ENCODE results near the gene LYG2.
"Not testable (repeated sequence)": the region's sequence is repeated elsewhere in the genome, so short reads cannot be mapped to it uniquely, and the experiment has no call there.

Gene LYG2

GRCh38 chr2:99255491-99256318, at the start of gene LYG2:
TSS of gene LYG2 (minus strand) at chr2:99255666. CDS start at chr2:99254260, 1,406 bp downstream.
- DNase-seq (ENCODE audit: low read depth in 2 of 2), result no peak

GRCh38 chr2:99301097-99301496, 45.6 kb upstream of the LYG2 start, which contains the start of gene LYG1:
TSS of gene LYG1 (minus strand) at chr2:99301197. CDS start at chr2:99295670, 5,527 bp downstream.
- DNase-seq (ENCODE audit: low read depth in 2 of 2), result not testable (repeated sequence)

DNA sequence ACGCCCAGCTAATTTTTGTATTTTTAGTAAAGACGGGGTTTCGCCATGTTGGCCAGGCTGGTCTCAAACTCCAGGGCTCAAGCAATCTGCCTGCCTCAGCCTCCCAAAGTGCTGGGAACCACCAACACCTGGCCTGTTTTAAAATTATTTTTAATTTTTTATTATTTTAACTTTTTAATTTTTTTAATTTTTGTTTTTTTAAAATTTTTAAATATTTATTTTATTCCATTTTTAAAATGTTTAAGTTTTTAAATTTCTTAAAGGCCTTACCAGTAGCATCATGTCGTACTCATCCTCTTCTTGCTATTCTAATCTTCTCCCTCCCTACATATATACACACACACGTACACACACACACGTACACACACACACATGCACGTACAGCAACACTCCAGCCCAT, 44.1 kb upstream of the LYG2 start:
- no peak for DNase-seq (ENCODE audit: low read depth in 2 of 2)

DNA sequence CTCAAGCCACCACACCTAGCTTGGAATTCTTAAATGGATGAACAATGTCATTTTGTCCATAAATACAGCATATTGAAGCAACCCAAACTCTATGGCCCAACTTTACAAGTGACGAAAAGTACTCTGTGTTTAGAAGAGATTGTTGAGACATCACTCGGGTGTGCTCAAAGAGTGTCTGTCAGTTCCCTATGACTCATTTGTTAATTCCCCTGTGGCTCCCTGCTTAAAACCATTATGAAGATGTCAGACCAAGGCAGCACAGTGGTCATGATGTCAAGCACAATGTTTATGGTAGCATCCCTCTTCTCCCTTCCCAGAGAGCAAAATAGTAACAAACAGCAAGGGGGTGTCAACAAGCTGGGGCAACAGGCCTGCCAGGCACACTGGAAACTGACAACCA, 42.5 kb upstream of the LYG2 start:
- no peak for DNase-seq (ENCODE audit: low read depth in 2 of 2)

DNA sequence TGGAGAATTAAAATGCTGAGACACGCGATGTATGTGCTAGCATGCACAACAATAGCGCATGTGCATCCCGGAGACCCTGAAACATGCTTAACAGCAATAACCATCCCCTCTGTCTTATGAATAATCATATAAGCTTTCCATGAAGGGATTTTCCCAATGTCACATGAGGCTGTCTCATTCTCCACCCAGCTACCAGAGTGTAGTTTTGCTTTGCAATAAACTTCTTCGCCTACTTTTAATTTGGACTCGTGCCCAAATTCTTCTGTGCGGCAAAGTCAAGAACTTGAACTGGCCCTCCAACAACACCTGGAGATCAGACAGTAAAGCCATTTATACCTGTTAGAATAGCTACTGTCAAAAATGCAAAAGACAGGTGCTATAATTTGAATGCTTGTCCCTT, 30.1 kb upstream of the LYG2 start:
- DNase-seq (ENCODE audit: low read depth in 2 of 2), result no peak

DNA sequence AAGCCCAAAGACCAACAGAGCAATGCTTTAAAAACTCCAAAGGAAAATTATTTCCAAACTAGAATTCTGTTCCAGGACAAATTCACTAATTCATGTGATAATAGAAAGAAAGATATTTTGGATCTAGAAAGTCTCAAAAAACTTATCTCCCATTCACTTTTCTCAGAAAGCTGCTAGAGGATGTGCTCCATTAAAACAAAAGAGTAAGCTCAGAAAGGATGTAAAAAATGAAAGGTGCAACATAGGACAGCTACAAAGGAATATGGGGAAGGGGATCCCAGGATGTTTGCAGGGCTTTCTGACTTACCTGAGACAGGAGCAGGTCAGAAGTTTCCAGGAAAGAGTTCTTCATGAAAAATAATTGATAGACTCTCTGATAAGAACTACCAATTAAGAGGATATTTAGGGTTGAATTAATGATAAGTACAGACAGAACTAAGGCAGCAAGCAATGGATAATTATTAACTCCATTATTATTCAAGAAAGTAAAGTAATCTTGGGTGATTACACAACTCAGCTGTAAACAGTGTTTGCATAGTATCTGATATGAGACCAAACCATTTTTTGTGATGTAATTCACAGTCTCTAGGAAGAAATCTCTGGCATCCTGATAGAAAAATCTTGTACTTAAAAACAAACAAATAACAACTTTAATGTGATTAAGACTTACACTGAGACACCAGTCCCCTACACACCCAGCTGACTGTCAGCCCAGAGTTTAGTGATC, 24.7 kb upstream of the LYG2 start:
- no peak for DNase-seq (ENCODE audit: low read depth in 2 of 2)

DNA sequence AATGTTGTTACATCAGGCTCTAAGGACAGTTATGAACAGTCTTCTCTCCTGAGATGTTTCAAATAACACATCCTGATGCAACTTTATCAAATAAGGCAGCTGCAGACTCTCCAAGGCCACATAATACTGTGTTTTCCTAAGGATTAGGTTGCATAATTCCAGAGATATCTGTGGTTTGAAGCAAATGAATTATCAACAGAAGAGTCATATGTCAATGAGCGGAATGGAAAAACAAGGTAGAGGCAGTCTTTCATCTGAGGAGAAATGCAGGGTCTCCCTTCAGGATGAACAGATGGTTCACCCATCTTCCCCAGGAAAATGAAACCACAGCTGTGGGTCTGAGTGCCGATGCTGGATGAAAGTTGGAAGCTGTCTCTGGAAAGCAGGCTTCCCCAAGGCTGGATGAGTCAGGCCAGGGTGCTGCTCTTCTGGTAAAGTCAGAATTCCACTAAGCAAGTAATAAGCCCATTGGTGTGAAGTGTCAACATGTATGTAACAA, 23.4 kb upstream of the LYG2 start:
- DNase-seq (ENCODE audit: low read depth in 2 of 2), result no peak

DNA sequence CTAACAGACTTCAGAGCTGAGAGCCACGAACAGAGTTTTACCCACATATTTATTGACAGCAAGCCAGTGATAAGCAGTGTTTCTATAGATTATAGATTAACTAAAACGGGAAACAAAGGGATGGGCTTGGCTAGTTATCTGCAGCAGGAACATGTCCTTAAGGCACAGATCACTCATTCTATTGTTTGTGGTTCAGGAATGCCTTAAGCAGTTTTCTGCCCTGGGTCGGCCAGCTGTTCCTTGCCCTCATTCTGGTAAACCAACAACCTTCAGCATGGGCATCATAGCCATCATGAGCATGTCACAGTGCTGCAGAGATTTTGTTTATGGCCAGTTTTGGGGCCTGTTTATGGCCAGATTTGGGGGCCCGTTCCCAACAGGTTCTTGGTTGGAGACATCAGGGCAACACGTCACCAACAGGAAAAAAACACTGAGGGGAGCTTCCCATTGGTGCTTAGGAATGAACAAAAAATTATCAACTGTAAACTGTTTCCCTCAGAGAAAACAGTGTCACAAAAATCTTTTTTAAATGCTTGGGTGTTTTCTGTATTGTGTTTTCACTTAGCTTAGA, 22.8 kb upstream of the LYG2 start:
- DNase-seq (ENCODE audit: low read depth in 2 of 2), result not testable (repeated sequence)

DNA sequence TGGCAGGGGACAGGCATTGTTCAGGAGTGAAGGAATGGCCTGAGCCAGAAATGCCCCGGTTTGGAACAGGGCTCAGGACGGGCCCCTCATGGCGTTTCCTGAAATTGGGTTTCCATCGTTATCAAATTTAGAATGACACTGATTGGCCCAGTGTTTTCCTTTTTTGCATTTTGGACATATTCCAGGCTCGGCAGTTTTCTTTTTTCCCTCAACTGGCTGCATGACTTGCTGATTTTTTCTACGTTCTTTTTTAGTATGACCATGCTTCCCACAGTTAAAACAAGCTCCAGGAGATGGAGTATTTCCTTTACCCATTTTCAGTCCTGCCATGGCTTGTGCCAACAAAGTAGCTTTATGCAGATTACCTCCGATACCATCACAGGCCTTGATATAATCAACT, 20.4 kb upstream of the LYG2 start:
- DNase-seq (ENCODE audit: low read depth in 2 of 2), result no peak

GRCh38 chr2:99261242-99261641, 5.8 kb upstream of the LYG2 start:
- DNase-seq (ENCODE audit: low read depth in 2 of 2), result no peak

DNA sequence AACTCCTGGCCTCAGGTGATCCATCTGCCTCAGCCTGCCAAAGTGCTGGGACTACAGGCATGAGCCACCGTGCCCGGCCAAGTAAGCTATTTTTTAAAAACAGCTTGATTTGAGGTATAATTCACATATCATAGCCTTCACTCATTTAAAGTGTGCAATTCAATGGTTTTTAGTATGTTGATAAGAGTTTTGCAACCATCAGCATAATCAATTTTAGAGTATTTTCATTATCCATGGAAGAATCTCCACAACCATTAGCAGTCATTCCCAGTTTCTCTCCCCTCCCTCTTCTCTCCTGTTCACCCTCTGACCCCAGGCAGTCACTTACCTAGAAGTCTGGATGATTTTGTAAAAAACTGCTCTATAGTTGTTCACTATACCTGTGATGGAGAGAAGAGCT, 4.7 kb upstream of the LYG2 start:
- no peak for DNase-seq (ENCODE audit: low read depth in 2 of 2)

DNA sequence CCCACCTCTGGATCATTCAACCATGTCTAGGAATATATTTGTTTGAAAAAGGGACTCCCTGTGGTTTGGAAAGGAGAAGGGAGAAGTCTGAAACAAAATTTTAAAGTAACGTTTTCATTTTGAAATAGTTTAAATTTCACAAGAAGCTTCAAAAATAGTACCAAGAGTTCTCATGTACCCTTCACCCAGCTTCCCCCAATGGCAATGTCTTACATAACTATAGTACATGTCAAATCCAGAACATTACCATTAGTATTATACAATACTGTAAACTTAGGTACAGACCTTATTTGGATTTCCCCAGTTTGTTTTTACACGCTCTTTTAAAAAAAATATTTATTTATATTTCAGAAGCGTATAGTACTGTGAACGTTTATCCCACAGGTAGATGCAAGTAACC, 4.0 kb upstream of the LYG2 start:
- DNase-seq (ENCODE audit: low read depth in 2 of 2), result no peak

GRCh38 chr2:99256677-99257076, 1.2 kb upstream of the LYG2 start:
- no peak for DNase-seq (ENCODE audit: low read depth in 2 of 2)

GRCh38 chr2:99249951-99250350, 5.5 kb downstream of the LYG2 start:
- DNase-seq (ENCODE audit: low read depth in 2 of 2), result no peak

DNA sequence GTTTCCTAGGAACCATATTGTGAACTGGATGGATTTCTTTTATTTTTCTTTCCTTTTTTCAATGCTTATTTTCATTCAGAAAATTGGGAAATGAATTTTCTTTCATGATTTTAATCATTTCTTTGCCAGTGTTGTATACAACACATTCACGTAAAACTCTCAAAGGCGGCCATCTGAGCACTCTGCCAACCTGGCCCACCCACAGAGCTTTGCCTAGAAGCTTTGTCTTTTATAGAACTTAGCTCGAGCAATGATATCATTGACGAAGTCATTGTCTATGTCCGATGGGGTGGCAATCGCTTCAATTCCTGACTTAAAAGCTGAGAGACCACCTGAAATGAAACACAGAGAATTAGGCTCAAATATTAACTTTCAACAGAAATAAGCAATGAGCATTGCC, 13.3 kb downstream of the LYG2 start:
- DNase-seq (ENCODE audit: low read depth in 2 of 2), result no peak

DNA sequence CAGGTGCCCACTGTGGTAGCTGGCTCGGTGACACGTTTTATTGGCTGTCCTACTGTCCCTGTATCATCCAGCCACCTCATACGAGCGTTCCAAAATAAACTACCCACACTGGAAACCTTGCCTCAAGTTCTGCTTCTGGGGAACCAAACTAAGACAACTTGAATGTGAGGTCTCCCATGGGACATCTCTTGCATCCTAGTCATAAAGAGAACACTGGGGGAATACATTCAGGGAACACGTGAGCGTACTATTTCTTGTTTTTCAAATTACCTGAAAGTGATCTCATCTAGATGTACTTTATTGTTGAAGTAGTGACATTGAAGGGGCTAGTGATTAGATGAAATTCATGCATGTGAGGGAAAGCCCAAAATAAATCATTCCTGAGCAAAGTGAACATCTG, 15.0 kb downstream of the LYG2 start:
- no peak for DNase-seq (ENCODE audit: low read depth in 2 of 2)

DNA sequence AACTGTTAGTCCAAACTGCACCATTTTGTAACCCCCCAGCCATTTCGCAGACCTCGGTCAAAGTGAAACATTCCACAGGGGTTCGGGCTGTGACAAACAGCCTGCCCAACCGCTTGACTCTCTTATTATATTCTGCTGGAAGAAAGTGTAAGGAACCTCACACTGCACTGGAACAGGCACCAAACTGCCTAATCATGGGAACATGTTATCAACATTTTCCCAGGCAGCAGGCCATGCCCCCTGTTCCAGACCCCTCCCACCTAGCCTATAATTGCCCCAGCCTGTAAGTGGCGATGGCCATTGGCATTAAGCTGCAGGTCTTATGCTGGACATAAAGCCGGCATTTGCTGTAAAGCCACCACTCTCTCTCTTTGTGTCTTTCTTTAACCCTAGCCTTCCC, 16.9 kb downstream of the LYG2 start:
- DNase-seq (ENCODE audit: low read depth in 2 of 2), result no peak

DNA sequence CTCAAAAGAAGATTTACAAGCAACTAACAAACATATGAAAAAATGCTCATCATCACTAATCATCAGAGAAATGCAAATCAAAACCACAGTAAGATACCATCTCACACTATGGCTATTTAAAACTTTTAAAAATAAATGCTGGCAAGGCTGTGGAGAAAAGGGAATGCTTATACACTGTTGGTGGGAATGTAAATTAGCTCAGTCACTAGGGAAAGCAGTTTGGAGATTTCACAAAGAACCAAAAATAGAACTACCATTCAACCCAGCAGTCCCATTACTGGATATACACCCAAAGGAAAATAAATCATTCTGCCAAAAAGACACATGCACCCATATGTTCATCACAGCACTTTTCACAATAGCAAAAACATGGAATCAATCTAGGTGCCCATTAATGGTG, 22.3 kb downstream of the LYG2 start:
- DNase-seq (ENCODE audit: low read depth in 2 of 2), result not testable (repeated sequence)

DNA sequence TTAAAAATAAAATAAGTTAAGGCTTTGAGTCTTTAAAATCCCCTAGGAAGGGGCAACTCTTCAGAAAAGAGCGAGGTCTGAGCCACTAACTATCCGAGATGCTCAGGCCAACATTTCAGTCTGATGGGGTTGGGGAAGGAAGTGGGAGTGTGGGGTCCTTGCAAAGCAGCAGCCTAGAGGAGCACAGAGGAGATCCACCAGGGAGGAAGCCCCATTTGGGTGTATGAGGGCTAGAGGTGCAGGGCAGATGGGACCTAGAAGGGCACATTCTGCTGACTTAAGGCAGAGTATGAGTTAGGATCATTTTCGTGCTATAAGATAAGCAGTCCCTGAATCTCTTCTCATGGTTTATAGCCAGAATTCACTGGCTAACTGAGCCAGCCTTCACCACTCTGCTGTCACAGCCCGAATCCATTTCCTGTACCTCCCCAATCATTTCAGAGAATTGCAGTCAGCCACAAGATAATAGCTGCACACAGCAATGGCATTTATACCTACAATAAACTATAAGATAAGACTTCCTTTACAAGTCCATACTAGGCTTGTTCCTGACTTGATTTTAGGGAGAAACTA, 37.5 kb downstream of the LYG2 start:
- DNase-seq (ENCODE audit: low read depth in 2 of 2), result no peak

GRCh38 chr2:99216096-99216495, 39.4 kb downstream of the LYG2 start:
- DNase-seq (ENCODE audit: low read depth in 2 of 2), result no peak

DNA sequence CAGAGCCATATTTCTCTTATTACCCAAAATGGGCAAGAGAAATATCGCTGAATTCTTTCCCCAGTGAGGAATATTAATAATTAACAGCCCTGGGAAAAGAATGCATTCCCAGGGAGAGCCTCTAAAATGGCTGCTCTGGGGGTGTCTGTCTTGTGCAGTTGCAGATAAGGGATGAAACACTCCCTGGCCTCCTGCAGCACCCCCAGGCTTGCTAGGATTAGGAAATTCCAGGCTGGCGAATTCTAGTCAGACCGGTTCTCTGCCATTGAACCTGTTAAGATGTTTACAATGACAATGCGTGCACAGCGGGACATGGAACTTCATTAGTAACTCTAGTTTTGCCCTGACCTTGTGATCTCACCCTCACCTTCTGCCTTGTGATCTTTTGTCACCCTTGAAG, 50.0 kb downstream of the LYG2 start:
- DNase-seq (ENCODE audit: low read depth in 2 of 2), result no peak

DNA sequence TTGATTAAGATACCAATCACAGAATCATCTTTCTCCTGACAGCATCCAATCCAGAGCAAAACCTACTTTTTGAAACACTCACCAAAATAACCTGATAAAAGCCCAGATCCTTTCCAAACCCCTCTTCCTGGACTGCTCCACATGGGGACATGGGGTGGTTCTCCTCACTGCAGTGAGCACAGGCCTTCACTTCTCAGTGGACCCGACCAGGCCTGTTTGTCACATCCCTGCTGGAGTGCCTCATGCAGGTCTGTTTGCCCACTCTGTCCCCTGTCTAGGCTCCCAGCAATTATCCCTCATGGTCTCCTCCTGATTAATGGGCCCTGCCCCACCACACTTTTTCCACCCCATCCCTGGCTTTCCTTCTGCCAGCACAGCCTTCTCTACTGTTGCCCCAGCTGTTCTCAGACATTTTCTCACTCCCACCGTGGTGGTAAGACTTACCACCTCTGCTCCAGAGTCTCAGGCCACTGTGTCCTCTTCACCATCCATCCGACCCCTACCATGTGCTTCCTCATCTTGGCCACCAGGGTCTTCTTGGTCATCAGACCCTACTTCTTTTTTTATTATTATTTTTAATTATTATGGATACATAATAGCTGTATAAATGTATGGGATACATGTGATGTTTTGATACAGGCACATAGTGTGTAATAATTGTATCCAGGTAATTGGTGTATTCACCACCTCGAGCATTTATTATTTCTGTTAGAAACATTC, 53.3 kb downstream of the LYG2 start:
- no peak for DNase-seq (ENCODE audit: low read depth in 2 of 2)
